Fibroblast of lung (primary cell): Measurements from ENCODE around the gene SPTB.

Experiments used
- EZH2 ChIP-seq: IDR thresholded peaks from 2 replicates; pipeline ENCODE4 v1.5.1; 2012; ENCODE audit warnings: low read length, control low read depth, mild to moderate bottlenecking; ENCODE audit errors: missing control alignments
- TF ChIP-seq, protein P1 (sequence below), 2 donors: IDR thresholded peaks in 1 of 2; conservative IDR thresholded peaks in 1 of 2; 1 replicate in 1 of 2; 2 replicates in 1 of 2; pipeline ENCODE4 v1.5.1; 2011 to 2012; ENCODE audit warnings: low read length in 2 of 2, control low read depth in 1 of 2, inconsistent platforms in 1 of 2, low read depth in 1 of 2, mild to moderate bottlenecking in 1 of 2

GRCh38 chr14:64844272-64844671 is 35.4 kb downstream of the SPTB start:
- TF ChIP-seq, protein P1, sequence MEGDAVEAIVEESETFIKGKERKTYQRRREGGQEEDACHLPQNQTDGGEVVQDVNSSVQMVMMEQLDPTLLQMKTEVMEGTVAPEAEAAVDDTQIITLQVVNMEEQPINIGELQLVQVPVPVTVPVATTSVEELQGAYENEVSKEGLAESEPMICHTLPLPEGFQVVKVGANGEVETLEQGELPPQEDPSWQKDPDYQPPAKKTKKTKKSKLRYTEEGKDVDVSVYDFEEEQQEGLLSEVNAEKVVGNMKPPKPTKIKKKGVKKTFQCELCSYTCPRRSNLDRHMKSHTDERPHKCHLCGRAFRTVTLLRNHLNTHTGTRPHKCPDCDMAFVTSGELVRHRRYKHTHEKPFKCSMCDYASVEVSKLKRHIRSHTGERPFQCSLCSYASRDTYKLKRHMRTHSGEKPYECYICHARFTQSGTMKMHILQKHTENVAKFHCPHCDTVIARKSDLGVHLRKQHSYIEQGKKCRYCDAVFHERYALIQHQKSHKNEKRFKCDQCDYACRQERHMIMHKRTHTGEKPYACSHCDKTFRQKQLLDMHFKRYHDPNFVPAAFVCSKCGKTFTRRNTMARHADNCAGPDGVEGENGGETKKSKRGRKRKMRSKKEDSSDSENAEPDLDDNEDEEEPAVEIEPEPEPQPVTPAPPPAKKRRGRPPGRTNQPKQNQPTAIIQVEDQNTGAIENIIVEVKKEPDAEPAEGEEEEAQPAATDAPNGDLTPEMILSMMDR (conservative IDR thresholded peaks at IDR 0.05 in 1 of 2, IDR thresholded peaks at IDR 0.05 in 1 of 2; ENCODE audit: low read depth in 1 of 2, low read length in 2 of 2), result no peak
- no peak for TF ChIP-seq EZH2
